Activated CD4-positive, alpha-beta T cell treated with anti-CD3 and anti-CD28 coated beads for 48 hours (primary cell): ENCODE results near the gene TEX13B.

Experiments used
- DNase-seq: peaks from one replicate; pipeline ENCODE4 v3.0.0-alpha.2; 2020

The TEX13B gene

DNA sequence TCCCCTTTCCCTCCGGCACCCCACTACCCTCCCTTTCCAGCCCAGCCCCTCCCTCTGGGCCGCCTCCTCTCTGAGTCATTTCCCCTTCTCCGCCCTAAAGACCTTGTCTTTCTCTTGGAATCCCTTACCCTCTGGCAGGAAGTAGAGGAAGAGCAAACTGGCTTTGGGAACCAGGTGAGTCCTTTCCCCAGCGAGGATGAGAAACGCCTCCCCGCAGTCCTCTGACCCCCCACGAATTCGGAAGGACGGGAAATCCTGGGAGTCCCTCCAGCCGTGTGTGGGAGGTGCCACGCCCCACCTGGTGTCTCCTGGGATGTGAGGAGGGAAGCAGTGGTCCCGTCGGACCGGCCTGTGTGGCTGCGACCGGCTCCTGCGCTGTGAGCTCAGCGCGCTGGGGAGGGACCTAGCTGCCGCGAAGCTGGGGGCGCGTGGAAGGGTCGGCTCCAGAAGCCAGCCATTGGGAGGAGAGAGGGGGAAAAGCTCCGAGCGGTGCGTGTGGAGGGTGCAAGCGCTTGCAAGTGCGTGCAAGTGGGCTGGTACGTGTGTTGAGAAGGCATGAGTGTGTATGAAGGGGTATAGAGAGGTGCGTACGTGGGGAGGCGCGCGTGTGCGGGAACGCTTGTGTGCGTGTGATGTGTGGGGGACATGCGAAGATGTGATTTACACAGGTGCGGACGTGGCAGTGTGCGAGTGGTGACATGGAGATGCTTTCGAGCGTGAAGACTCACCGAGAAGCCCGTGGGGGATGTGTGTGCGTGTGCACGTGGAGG is 46.3 kb downstream of the TEX13B start:
- DNase-seq, result no peak

DNA sequence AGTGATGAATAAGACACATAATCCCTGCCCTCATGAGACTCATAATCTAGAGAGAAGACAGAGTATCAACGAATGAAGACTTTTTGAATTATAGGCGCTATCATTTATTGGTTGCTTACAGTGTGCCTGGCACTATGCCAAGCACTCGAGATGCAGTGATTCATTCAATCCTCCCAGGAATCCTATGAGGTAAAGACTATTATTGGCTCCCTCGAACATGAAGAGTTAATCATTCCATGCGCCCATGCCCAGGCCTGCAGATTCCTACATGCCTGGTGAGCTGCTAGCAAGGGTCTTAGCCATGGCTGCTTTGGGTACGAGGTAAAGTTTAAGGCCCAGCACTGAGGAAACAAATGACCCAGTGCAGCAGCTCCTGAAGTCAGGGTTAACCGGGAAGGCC is 47.0 kb downstream of the TEX13B start:
- no peak for DNase-seq

DNA sequence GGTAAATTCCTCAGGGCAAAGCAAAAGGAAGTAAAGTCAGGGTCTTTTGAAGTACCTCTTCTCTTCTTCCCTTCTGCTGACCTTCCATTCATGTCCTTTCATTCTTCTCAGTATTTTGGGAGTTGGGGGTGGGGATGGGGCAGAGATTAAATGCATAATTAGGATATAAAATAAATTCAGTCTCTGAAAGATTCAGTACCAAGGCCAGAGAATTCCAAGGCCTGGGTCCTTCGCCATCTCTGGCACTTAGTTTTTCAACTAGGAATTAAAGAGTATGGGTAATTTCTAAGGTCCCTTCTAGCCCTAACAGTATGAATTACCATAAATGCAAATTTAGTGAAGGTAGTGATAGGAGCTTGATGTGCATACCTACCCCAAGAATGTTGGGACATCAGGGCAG is 47.9 kb downstream of the TEX13B start:
- DNase-seq, result no peak
